GM21786 (cell line): ENCODE data around the gene LPAR2.
A peak's percentile ranks its signal among the peaks of the same experiment; 100 is the strongest.
"Not testable (repeated sequence)": the region's sequence is repeated elsewhere in the genome, so short reads cannot be mapped to it uniquely, and the experiment has no call there.

ENCODE experiments used
- ATAC-seq: cut with Tn5 transposase; IDR thresholded peaks from one replicate; pipeline ENCODE4 v1.9.1; 2021; ENCODE audit not compliant: unreplicated experiment

The LPAR2 gene

GRCh38 chr19:19633711-19634515 is 5.9 kb upstream of the LPAR2 start:
- ATAC-seq: no peak

- no peak for ATAC-seq
Measured at GRCh38 chr19:19632661-19633060, 4.6 kb upstream of the LPAR2 start.

GRCh38 chr19:19631346-19631745 is 3.3 kb upstream of the LPAR2 start:
- ATAC-seq: no peak

DNA sequence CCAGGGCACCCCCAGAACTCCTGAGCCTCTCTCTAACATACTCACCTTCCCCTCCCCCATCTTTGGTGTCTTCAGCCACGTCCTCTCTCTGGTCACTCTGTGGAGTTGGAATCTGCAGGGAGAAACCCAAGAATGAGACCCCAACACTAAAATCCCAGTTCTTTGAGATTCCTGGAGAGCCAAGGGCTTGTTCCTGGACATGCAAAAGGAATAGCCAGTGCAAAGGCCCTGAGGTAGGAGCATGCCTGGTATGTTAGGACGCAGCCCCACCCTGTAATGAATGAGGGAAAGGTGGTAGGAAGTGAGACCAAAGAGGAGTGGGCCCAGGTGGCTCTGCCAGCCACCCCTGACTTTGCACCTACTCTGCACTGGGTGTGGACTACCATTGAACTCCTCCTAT is 2.4 kb upstream of the LPAR2 start:
- no peak for ATAC-seq

- no peak for ATAC-seq
Measured at GRCh38 chr19:19630062-19630414, 2.0 kb upstream of the LPAR2 start.

DNA sequence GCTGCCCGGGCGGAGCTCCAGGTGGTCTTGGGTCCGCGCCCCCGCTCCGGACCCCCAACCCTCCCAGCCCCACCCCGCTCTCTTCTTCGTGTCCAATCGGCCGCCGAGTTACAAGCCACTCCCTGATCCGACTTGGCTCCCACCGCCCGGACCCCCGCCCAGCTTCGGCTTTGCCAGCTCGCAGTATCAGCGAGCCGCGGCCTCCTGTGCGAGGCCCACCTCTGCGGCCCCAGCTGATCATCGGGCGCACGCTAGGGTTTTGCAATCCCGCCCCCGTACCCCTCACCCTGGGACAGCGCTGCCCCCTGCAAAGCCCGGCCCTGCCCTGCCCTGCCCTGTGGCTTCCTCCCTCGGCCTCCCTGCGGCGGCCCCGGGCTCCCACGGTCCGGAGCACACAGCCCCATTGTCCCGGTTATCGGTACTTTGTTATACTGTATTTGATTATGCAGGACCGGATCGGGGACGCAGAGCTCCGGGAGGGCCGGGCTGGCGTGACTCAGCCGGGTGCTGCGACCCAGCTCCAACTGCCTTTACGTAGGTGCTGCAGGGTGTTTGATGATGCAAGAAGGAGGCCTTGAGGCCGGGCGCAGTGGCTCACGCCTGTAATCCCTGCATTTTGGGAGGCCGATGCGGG is 598 bp upstream of the LPAR2 start:
- no peak for ATAC-seq

GRCh38 chr19:19626516-19627472 is 1.2 kb downstream of the LPAR2 start:
- no peak for ATAC-seq

DNA sequence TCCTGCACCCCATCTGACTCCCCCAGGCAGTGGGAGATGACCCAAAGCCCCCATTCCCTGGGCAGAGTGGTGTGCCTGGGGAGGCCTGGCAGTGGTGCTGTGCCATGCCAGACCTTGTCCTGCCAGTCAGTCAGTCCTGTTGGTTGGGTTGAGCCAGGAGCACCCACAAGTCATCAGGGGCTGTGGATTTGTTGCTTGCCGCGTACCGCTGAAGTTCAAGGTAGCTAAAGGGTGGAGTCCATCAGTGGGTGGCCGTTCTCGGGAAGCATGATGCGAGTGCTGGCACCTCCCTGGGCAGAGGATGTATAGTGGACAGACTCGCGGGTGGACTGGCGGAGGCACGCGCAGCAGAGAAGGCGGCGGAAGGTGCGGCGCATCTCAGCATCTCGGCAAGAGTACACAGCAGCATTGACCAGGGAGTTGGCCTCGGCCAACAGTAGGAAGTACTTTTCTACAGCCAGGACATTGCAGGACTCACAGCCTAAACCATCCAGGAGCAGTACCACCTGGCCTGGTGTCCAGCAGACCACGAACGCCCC is 3.9 kb downstream of the LPAR2 start:
- no peak for ATAC-seq

DNA sequence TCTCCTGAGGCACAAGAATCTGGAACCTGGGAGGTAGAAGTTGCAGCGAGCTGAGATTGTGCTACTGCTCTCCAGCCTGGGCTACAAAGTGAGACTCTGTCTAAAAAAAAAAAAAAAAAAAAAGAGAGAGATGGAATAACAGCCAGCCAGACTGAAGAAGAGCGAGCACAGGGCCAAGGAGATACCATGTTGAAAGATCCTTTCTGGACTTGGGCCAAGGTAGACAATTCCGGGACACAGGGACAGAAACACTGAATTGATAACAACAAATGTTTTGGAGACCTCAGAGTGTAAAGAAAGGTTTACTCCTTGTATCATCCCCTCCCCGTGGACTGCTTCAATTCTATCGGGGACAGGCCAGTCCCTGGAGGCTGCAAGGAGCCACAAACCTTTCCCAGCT is 4.6 kb downstream of the LPAR2 start:
- no peak for ATAC-seq

DNA sequence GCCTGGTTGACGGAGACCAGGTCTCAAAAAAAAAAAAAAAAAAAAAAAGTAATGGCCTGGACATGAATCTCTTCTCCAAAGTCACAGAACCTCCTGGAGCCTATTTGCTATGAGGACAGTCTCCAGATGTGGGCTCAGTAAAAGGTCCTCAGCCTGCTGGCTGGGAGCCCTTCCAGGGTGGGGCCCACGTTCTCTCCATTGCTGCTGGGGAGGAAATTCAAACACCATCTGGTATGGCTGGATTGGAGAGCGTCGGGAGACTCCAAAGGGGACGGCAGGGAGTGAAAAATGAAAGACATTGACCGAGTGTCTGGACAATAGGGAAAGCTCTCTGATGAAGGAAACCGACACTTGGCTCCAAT is 8.2 kb downstream of the LPAR2 start:
- no peak for ATAC-seq

DNA sequence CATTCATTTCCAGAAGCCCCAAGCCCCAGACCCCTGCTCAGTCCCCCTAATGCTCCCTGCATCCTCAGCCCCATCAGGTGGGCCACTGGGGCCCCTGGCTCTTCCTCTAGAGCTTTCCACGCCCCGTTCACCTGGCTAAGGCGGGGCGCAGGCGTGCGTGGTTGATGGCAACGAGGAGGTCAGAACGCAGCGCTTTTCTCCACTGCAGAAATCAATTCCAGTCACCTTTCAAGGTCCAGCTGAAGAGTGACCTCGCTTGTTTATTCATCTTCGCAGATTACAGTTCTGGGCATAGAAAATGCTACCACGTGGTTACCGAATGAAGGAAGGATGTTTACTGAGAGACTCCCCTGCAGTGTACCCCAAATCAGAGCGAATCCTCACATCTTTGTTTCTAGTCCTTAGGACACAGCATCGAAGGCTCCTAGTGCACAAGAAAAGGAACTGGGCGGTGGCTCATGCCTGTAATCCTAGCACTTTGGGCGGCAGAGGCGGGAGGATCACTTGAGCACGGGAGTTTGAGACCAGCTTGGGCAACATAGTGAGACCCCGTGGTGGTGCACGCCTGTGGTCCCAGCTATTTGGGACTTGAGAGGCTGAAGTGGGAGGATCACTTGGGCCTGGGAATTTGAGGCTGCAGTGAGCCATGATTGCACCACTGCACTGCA is 8.7 kb downstream of the LPAR2 start:
- ATAC-seq: no peak

GRCh38 chr19:19618219-19619051 is 9.6 kb downstream of the LPAR2 start, which contains the start of gene PBX4:
Gene PBX4 (minus strand): TSS chr19:19618687. CDS start chr19:19618629, 58 bp downstream.
- peak; percentile 88 for ATAC-seq

DNA sequence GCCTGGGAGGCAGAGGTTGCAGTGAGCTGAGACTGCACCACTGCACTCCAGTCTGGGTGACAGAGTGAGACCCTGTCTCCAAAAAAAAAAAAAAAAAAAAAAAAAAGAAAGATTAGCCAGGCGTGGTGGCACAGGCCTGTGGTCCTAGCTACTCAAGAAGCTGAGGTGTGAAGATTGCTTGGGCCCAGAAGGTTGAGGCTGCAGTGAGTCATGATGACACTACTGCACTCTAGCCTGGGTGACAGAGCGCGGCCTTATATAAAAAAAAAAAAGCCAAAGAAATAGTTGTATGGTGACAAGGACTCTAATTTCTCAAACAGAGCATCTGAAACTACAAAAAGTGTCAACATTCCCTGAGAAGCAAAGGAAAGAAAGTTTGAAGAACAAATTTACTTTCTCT is 12.9 kb downstream of the LPAR2 start:
- no peak for ATAC-seq

- ATAC-seq: no peak
Measured at GRCh38 chr19:19613506-19613905, 14.5 kb downstream of the LPAR2 start.

DNA sequence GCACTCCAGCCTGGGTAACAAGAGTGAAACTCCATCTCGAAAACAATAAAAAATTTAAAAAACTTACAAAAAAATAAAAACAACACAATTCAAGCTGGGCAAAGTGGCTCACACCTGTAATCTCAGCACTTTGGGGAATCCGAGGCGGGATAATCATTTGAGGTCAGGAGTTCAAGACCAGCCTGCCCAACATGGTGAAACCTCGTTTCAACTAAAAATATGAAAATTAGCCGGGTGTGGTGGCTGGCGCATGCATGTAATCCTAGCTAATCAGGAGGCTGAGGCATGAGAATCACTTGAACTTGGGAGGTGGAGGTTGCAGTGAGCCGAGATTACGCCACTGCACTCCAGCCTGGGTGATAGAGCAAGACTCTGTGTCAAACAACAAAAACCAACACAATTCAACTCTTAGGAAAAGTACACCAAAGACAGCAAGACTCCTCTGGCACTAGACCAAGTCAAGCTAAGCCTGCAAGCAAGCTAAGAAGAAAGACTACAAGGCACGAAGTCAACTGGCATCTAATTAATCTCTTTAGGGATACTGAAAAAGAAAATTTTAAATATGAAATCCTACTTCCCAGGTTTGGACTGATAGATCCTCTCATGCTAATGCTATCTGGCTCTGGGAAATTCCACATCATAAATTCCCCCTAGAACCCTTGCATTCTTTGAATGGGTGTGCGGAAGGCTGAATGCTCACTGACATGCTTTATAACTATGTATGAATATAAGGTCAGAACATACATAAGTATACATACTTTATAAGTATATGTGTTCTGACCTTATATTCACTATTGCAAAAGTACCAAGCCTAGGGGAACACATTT is 17.4 kb downstream of the LPAR2 start:
- ATAC-seq: no peak

GRCh38 chr19:19606686-19607085 is 21.3 kb downstream of the LPAR2 start:
- ATAC-seq: not testable (repeated sequence)

DNA sequence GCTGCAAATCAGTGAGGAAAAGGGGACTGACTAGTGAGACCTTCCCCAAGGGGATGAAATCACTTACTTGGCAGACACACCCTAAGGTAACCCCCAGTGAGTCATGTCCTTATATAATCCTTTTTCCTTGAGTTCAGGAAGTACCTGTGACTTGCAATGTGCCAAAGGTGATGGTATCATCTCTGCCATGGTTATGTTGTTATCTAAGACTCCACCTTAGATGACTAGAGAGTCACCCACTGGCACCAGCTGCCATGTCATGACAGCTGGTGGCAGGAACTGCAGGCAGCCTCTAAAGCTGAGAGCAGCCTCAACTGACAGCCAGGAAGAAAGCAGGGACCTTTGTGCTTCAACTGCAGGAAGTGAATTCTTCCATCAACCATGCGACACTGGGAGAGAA is 22.0 kb downstream of the LPAR2 start:
- ATAC-seq: peak; percentile 42

- ATAC-seq: no peak
Measured at GRCh38 chr19:19602713-19603324, 25.2 kb downstream of the LPAR2 start.
